OCI-LY3 (cell line): ENCODE measurements around the gene SELENOI.

Experiments
- EZH2phosphoT487 ChIP-seq: fragments of 200-600 bp; shearing (Covaris generic); IDR thresholded peaks from 2 replicates; pipeline ENCODE4 v1.6.1; 2018; ENCODE audit warnings: antibody characterized with exemption, mixed run types, low read depth
- TF ChIP-seq, protein P1 (sequence below): fragments of 200-600, 300-600 bp; sonication (generic); IDR thresholded peaks from 2 replicates; pipeline ENCODE4 v1.5.1; 2014; ENCODE audit warnings: antibody characterized with exemption, low read length, low read depth

GRCh38 chr2:26363958-26364357 lies 18.0 kb downstream of the SELENOI start:
- TF ChIP-seq, protein P1, sequence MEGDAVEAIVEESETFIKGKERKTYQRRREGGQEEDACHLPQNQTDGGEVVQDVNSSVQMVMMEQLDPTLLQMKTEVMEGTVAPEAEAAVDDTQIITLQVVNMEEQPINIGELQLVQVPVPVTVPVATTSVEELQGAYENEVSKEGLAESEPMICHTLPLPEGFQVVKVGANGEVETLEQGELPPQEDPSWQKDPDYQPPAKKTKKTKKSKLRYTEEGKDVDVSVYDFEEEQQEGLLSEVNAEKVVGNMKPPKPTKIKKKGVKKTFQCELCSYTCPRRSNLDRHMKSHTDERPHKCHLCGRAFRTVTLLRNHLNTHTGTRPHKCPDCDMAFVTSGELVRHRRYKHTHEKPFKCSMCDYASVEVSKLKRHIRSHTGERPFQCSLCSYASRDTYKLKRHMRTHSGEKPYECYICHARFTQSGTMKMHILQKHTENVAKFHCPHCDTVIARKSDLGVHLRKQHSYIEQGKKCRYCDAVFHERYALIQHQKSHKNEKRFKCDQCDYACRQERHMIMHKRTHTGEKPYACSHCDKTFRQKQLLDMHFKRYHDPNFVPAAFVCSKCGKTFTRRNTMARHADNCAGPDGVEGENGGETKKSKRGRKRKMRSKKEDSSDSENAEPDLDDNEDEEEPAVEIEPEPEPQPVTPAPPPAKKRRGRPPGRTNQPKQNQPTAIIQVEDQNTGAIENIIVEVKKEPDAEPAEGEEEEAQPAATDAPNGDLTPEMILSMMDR, result no peak
- no peak for TF ChIP-seq EZH2phosphoT487
